Thyroid gland (tissue), 4 donors: ENCODE measurements around the gene MLYCD. TPM values are rescaled to one million over a fixed set of nuclear protein-coding genes. Genes with fewer than 3 reads are reported as not detected.

Source experiments
- DNase-seq, 2 donors: peaks; one replicate each; pipeline ENCODE4 v3.0.0-alpha.2; 2019
- H3K27ac ChIP-seq, 3 donors: fragments of 200-600 bp; sonication (generic); 1 replicate in 2 of 3; 2 replicates in 1 of 3; pipeline ENCODE4 v1.5.1; 2016 to 2019; ENCODE audit warnings: mild to moderate bottlenecking in 1 of 3, moderate library complexity in 1 of 3
- H3K27me3 ChIP-seq: fragments of 200-600 bp; sonication (generic); one replicate; pipeline ENCODE4 v1.5.1; 2019
- H3K36me3 ChIP-seq, 2 donors: fragments of 200-600 bp; sonication (generic); one replicate each; pipeline ENCODE4 v1.5.1; 2016 to 2019
- H3K4me1 ChIP-seq, 2 donors: fragments of 200-600 bp; sonication (generic); one replicate each; pipeline ENCODE4 v1.5.1; 2017 to 2019
- H3K4me3 ChIP-seq, 3 donors: fragments of 200-600 bp; sonication (generic); replicated peaks in 1 of 3; 1 replicate in 2 of 3; 2 replicates in 1 of 3; pipeline ENCODE4 v1.5.1; 2016; ENCODE audit warnings: mild to moderate bottlenecking in 1 of 3
- H3K9me3 ChIP-seq: fragments of 200-600 bp; sonication (generic); one replicate; pipeline ENCODE4 v1.5.1; 2017
- POLR2A ChIP-seq, 2 donors: fragments of 450-650 bp; IDR thresholded peaks; one replicate each; pipeline ENCODE4 v1.6.1; 2017; ENCODE audit warnings: antibody characterized with exemption in 2 of 2, mild to moderate bottlenecking in 2 of 2, moderate library complexity in 1 of 2
- WGBS, 2 donors: methylation state at CpG; one replicate each; pipeline ENCODE4 v1.1.5; 2017; 5-methylcytosine and 5-hydroxymethylcytosine counted together
- intact Hi-C: fragments of 100-400 bp; cut with DNase I; formaldehyde crosslinking; loops from one replicate; pipeline ENCODE4 v1.15.1; 2023
- total RNA-seq, 4 donors: library from RNA; depleted of rRNA; stranded (reverse); fragments of >200 nt; gene quantifications; one replicate each; pipeline ENCODE4 v1.2.3, GENCODE V29; 2016
- TF ChIP-seq, protein P1 (sequence below), 6 experiments: fragments of 200-600 bp in 3 of 6; fragments of 450-650 bp in 3 of 6; sonication (generic) in 3 of 6; IDR thresholded peaks; one replicate each; pipeline ENCODE4 v1.5.1; 2016 to 2019; ENCODE audit warnings: antibody characterized with exemption in 6 of 6, mild to moderate bottlenecking in 2 of 6, inconsistent platforms in 1 of 6, moderate library complexity in 1 of 6

MLYCD gene
- total RNA-seq, 4 donors from 2014 or later, result 9.9 to 22.0 (median 12.0) TPM

DNA sequence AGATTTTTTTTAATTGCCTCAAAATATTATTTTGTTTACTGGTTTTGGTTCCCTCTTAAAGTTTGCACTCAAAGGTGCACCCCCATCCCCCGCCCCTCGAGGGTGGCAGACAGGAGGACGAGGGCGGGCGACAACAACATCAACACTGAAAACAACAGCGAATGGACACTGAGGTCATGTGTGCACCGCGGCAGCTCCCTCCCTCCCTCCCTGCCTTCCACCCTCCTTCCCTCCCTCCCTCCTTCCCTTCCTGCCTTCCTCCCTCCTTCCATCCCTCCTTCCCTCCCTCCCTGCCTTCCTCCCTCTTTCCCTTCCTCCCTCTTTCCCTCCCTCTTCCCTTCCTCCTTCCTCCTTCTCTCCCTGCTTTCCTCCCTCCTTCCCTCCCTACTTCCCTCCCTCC lies 52.6 kb downstream of the MLYCD start:
- TF ChIP-seq POLR2A (IDR thresholded peaks at IDR 0.05), result no peak
- TF ChIP-seq, protein P1, sequence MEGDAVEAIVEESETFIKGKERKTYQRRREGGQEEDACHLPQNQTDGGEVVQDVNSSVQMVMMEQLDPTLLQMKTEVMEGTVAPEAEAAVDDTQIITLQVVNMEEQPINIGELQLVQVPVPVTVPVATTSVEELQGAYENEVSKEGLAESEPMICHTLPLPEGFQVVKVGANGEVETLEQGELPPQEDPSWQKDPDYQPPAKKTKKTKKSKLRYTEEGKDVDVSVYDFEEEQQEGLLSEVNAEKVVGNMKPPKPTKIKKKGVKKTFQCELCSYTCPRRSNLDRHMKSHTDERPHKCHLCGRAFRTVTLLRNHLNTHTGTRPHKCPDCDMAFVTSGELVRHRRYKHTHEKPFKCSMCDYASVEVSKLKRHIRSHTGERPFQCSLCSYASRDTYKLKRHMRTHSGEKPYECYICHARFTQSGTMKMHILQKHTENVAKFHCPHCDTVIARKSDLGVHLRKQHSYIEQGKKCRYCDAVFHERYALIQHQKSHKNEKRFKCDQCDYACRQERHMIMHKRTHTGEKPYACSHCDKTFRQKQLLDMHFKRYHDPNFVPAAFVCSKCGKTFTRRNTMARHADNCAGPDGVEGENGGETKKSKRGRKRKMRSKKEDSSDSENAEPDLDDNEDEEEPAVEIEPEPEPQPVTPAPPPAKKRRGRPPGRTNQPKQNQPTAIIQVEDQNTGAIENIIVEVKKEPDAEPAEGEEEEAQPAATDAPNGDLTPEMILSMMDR (IDR thresholded peaks at IDR 0.05), result no peak
- Histone ChIP-seq H3K27ac (no peak overlapping the region), H3K36me3 (no peaks in the 10 kb centered on the region), H3K9me3 (no peaks in the 10 kb centered on the region), H3K27me3 (no peaks in the 10 kb centered on the region), H3K4me1 (peaks cover 28 to 35% of the 10 kb centered on the region in 2 donors), H3K4me3 (no peak overlapping the region)
- peak in 1 of 2 donors; percentile 25 for DNase-seq
- intact Hi-C loops, result no loop called here
- 33 to 61% methylated on average over 8 of the region's 8 CpGs for WGBS, 2 donors

DNA sequence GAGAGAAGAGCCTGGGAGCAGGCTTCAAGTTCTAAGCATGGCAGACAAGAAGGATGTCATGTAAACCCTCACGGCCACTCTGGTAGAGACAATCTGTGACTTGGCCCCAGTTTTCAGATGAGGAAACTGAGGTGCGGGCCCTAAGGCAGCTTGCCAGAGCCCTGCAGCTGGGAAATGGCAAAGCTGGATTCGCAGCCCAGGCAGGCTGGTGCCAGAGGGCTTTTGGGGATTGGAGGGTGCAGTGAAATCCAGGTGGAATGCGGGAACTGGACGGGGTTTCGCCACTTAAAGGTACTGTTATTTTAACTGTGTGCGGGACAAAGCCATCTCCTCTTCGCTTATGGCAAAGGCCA lies 53.6 kb downstream of the MLYCD start:
- no peaks in the 10 kb centered on the region for H3K27me3 ChIP-seq
- H3K9me3 ChIP-seq, result no peaks in the 10 kb centered on the region
- intact Hi-C loops, result no loop called here
- peak overlapping the region in 1 of 3 donors; percentile 36 for H3K4me3 ChIP-seq
- H3K36me3 ChIP-seq, result peaks cover 0 to under 1% of the 10 kb centered on the region in 2 donors
- TF ChIP-seq, protein P1 (IDR thresholded peaks at IDR 0.05), result no peak
- no peak for TF ChIP-seq POLR2A (IDR thresholded peaks at IDR 0.05)
- H3K27ac ChIP-seq, result peak overlapping the region; percentile 89 to 96 (median 89)
- DNase-seq, result peak; percentile 70 to 76
- peaks cover 28 to 35% of the 10 kb centered on the region in 2 donors for H3K4me1 ChIP-seq
- WGBS, 2 donors, result 26 to 33% methylated on average over 2 to 8 of the region's 8 CpGs

DNA sequence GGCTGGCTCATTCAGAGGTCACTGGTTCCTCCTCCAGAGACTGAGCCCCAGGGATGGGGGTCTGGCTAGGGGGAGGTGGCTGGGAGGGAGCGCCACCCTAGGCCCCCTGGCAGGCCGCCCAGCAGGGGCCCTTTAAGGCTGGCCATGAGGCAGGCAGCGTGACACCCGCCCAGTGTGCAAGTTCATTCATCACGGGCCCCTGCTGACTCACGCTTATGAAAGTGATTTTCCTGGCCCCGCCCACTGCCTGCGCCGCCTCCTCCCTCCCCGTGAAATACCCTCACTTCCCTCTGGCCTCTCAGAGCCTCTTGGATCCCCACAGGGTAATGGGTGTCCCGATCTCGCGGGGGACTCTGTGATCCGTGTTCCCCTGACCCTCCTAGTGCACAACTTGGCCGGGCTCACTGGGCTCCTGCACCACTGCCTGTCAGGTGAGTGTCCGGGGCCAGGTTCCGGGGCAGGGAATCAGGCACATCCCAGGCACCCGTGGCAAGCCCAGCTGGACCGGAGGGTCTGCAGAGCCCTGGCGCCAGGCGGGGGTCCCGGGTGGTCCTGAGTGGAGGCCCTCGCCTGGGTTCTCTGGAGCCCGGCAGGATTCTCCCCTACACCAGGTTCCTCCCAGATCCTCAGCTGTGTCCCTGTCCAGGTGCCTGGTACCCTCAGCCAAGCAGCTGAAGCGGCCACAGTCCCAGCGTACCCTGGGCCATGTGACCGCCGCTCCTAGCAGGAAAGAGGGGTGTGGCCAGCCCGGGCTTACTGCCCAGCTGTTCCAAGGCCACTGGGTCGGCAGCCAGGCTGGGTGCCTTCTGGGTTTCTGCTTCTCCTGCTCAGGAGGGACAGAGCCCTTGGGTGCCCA lies 54.3 kb downstream of the MLYCD start, which contains the start of gene OSGIN1:
Gene OSGIN1 (plus strand): TSS at position 301 of the 856 bp plus-strand sequence. CDS start 4,432 bp downstream, outside the sequence.
- peaks cover 28 to 35% of the 10 kb centered on the region in 2 donors for H3K4me1 ChIP-seq
- DNase-seq, result peak; percentile 96 to 98
- H3K36me3 ChIP-seq, result peaks cover 2 to 7% of the 10 kb centered on the region in 2 donors
- peak in 1 of 2 donors; percentile 77 for TF ChIP-seq POLR2A (IDR thresholded peaks at IDR 0.05)
- TF ChIP-seq, protein P1 (IDR thresholded peaks at IDR 0.05), result no peak
- H3K9me3 ChIP-seq, result no peaks in the 10 kb centered on the region
- intact Hi-C loops, result no loop called here
- 0 to 1% methylated on average over 16 to 17 of the region's 30 CpGs for whole genome bisulfite sequencing, 2 donors
- H3K27ac ChIP-seq, result peak within 1 kb of the TSS; percentile 89 to 96 (median 89)
- H3K27me3 ChIP-seq, result no peaks in the 10 kb centered on the region
- H3K4me3 ChIP-seq, result peak within 1 kb of the TSS; percentile 36 to 68 (median 66)

DNA sequence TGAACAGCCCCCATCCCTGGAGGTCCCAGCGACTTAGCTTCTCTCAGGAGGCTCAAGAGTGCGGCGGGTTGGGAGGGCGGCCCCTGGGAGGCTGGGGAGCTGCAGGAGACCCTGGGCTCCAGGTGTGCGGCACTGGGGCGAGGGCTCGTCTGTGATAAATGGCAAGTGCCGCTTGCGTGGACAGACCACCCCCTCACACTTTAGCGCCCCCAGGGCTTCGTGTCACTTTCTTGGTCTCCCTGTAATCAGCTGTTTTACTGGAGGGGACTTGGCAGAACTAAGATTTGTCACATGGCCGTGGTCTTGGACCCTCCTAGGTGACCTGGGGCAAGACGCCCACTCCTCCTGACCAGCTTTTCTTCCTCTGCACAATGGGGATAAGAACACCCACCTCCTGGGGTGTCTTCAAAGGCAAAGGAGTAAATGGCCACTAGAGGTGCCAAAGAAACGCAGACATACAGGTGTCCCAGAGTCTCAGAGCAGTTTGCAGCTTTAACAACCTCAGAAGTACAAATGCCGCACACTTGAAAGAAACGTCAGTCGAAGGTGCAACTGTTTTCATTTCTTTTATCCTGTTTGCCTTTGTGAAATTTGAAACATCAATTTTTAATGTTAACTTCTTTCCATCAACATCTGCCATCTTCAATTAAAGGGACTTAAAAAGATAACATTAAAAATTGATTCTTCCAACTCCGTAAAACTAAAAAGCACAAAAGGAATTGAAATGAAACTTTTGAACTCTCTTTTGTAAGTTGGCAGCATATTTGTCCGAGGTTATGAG lies 55.1 kb downstream of the MLYCD start:
- intact Hi-C loops, result no loop called here
- no peaks in the 10 kb centered on the region for H3K27me3 ChIP-seq
- H3K4me1 ChIP-seq, result peaks cover 24 to 27% of the 10 kb centered on the region in 2 donors
- TF ChIP-seq, protein P1 (IDR thresholded peaks at IDR 0.05), result peak in 4 of 6 experiments; percentile 20 to 64 (median 43)
- TF ChIP-seq POLR2A (IDR thresholded peaks at IDR 0.05), result no peak
- H3K27ac ChIP-seq, result peak overlapping the region; percentile 89 to 96 (median 89)
- no peaks in the 10 kb centered on the region for H3K9me3 ChIP-seq
- peaks cover 9 to 13% of the 10 kb centered on the region in 2 donors for H3K36me3 ChIP-seq
- peak; percentile 42 to 45 for DNase-seq
- WGBS, 2 donors, result 13 to 21% methylated on average over 11 to 12 of the region's 19 CpGs
- H3K4me3 ChIP-seq, result peak overlapping the region; percentile 36 to 68 (median 66)
